GM19395 (cell line): ENCODE measurements around the gene FAM83B.
"Not testable (repeated sequence)": the region's sequence is repeated elsewhere in the genome, so short reads cannot be mapped to it uniquely, and the experiment has no call there.

Experiments used
- ATAC-seq: cut with Tn5 transposase; IDR thresholded peaks from one replicate; pipeline ENCODE4 v1.9.1; 2021; ENCODE audit warnings: mild to moderate bottlenecking, moderate library complexity; ENCODE audit not compliant: unreplicated experiment

FAM83B gene

DNA sequence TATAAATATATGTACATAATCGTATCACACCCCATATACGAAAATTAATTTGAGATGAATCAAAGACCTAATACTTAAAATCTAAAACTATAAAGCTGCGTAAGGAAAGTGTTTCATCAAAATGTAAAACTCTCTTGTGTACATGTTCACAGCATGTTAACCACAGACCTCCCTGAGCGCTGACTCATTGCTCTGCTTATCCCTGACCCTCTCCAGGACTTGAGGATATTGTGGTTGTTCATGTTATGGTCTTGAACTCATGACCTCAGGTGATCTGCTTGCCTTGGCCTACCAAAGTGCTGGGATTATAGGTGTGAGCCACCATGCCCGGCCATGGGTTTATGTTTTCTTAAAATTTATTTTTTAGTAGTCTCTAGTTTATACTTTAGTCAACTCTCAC is 14.2 kb downstream of the FAM83B start:
- ATAC-seq: no peak

DNA sequence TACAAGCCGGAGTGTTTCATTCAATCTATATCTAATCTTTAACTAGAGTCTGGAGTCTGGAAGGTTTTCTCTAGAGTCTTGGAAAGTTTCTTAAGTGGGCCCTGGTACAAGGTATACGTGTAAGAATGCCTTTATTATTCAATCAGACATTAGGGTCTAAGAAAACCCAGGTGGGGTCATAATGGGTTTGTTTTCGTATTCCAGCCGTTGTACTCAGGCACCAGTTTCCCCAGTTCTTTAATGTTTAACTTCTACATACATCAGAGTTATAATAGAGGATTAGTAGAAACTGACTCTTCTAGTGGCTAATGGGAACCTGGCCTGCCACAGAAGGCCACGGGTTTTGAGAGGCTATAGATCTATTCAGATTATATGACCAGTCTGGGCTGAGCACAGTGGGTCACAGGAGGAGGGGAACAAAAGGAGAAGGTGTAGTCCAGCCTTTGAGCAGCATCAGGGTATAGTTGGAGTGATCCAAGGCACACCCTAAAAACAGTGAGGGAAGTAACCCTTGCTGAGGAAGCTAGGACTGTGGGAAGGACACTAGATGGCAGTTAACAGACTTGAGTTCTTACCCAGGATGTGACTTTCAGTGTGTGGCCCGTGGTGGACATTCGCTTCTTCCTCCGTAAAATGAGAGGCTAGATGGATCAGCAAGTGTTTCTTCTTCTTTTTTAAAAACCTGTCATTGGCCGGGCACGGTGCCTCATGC is 15.5 kb downstream of the FAM83B start:
- no peak for ATAC-seq

DNA sequence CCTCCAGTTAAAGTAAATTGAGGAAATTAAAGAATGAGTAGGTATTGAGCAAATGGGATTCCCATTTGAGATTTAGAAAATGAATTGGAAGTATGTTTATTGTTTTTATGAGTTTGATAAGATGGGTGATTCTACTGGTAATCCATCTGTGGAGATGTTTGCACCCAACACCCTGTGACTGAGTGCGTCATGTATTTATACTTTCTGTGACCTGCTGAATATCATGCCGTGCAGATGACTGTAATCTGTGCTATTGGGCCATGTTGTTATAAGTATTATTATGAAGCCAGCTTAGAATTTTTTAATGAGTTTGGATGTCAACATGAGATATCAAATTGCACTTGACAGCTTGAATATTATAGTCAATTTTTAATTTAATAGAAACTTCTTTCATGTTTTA is 17.7 kb downstream of the FAM83B start:
- no peak for ATAC-seq

- ATAC-seq: no peak
These were observed 18.6 kb downstream of the FAM83B start for GRCh38 chr6:54865091-54865631.

DNA sequence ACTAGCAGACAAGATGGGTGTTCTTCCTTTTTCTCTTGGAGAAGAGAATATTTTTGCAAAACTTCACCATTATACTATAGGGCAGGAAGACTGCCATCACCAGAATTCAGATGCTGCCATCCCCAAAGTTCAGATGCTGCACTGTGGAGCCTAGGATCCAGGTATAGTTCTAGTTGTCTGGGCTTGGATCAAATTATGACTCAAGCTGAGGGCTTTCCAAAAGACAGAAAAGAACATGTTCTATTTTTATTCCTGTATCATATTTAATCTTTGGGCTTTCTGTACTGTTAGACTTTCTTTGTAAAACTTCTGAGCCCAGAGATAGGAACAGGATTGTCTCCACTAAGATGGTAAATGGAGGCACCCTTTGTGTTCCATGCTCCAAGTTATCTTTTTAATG is 22.0 kb downstream of the FAM83B start:
- ATAC-seq: no peak

- no peak for ATAC-seq
These were observed 27.0 kb downstream of the FAM83B start for GRCh38 chr6:54873599-54873998.

DNA sequence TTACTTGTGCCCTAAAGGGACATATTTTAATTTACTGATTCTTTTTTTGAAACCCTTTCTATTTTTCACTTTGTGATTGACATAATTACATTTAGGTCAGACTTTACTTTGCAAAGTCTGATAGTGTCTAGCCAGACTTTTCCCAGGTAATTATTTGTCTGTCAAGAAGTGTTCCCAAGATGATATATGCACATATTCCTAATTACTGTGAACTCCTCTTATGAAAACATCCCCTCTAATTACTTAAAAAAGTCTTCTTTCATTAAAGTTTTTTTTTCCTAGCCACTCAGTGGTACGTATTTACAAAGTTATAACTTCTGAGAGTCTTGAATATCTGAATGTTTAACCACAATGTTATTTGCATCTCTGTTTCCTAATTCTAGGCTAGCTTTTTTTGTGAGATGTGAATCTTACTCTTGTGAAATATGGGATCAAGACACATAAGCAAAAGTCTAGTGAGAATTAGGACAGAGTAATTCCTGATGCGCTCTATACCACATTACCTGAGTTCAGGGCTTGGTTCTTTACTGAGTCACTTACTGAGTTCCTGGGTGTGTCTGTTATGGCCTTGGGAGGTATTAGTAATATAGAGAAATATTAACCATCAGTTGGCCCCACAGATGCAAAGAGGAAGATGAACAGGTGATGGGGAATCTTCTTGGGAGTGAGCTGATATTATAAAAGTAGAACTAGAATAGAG is 27.9 kb downstream of the FAM83B start:
- ATAC-seq: no peak

- ATAC-seq: no peak
These were observed 29.0 kb downstream of the FAM83B start for GRCh38 chr6:54875539-54875938.

DNA sequence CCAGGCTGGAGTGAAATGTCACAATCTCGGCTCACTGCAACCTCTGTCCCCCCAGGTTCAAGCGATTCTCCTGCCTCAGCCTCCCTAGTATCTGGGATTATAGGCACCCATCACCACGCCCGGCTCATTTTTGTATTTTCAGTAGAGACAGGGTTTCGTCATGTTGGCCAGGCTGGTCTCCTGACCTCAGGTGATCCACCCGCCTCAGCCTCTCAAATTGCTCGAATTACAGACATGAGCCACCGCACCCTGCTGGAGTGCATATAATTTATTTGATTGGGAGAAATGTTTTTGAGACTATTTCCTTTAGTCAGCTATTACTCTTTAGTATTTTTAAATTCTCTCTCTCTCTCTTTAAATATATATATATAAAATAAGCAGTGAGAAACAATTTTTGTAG is 29.8 kb downstream of the FAM83B start:
- no peak for ATAC-seq

DNA sequence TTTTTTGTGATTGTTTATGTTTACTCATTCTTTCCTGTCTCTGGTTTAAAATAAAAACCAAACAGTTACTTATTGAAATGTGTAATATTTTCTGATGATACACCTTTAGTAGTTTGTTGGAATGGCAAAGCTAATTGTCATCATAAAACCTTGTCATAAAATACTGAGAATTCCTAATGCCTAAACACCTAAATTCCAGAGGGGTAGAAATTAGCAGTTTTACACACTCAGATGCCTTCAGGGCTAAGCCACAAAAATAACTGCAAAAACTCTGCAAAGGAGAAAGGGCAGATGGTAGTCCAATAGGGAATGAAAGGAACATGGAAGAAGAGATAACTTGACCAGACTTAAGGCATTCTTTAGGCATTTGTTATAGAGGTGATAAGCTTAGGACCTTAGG is 30.3 kb downstream of the FAM83B start:
- no peak for ATAC-seq

DNA sequence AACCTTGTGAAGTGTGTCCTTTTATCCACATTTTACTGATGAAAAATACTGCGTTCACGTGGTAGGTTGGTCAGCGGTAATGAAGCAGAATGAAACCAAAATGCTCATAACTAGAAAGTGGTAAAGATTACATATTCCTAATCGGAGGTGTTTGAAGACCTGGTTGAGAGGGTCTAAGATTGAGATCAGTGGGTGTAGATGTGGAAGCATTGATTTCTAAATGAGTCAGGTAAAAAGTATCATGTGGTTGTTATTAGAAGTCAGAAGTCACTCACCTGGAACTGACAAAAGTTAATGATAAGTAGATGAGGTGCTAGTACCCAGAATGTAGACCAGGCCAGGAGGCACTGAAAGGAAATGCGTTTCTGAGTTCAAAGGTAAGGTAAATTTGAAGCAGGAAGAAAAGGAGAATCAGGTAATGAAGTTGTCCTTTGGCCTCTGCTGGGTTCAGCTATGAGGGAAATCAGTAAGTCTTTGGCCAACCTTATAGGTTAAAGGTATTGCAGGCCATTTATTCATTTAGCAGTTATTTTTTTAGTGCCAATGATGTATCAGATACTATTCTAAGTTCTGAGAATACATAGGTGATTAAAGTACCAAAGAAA is 31.2 kb downstream of the FAM83B start:
- ATAC-seq: no peak

DNA sequence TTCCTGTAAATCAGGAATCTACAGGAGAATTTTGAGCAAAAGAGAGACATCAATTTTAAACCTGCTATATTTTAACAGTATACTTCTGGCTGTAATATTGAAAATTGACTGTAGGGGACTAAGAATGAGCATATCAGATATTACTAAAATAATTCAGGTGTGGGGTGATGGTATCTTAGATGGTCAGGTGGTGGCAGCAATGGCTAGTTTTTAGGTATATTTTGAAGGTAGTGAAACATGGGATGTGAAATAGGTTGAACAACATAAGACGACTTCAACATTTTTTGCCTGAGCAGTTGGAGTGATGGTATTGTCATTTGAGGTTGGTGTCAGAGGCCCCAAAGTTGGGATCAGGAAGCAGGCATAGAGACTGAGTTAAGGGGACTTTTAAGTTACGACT is 32.1 kb downstream of the FAM83B start:
- ATAC-seq: no peak

GRCh38 chr6:54879188-54879985 is 32.8 kb downstream of the FAM83B start:
- no peak for ATAC-seq

DNA sequence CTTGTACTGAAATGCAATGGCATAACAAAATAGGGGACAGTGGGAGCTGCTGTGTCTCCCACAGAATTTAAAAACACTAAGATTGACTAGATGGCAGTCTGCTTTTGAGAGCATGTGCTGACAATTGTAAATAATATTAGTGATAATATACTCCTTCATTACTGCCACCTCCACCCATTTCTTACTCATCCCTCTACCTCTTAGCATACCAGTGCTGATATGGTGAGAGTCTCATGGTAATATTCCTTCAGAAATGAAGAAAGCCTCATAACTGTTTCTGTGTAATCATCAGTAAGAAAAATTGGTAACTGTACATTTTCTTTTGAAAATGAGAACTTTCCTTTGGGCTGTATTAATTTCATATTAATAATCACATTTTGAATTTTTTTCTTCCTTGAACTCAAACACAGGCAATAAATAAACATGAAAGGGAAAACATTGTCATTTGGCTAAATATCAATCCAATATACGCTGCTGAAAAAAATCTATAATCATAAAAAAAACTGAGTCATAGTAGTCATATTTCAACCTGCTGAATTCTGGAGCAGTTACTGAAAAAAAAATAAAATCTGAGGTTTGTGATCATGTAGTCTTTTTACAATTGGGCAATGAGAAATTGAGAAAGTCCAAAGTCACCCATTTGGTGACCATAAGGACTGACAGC is 34.6 kb downstream of the FAM83B start:
- no peak for ATAC-seq

DNA sequence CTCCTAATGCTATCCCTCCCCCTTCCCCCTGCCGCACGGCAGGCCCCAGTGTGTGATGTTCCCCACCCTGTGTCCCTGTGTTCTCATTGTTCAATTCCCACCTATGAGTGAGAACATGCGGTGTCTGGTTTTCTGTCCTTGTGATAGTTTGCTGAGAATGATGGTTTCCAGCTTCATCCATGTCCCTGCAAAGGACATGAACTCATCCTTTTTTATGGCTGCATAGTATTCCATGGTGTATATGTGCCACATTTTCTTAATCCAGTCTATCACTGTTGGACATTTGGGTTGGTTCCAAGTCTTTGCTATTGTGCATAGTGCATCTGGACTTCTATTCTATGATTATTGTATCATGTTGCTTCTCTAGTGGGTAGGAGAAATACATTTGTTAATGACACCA is 35.3 kb downstream of the FAM83B start:
- not testable (repeated sequence) for ATAC-seq

- ATAC-seq: no peak
These were observed 40.5 kb downstream of the FAM83B start for GRCh38 chr6:54886932-54887584.

- ATAC-seq: no peak
These were observed 45.0 kb downstream of the FAM83B start for GRCh38 chr6:54891536-54891935.

DNA sequence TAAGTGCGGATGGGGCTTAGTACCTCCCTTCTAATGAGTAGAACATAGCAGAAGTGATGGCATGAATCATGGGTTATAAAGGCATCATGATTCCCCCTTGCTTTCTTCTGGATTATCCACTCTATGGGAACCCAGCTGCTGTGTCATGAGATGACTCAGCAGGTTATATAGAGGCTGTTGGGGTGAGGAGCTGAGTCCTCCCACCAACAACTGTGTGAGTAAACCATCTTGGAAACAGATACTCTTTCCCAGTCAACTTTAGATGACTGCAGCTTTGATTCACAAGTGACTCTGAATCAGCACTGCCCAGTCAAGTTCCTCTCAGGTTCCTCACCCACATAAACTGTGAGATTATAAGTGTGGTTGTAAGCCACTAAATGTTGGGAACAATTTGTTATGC is 46.3 kb downstream of the FAM83B start:
- no peak for ATAC-seq

GRCh38 chr6:54893818-54894217 is 47.2 kb downstream of the FAM83B start:
- ATAC-seq: no peak

DNA sequence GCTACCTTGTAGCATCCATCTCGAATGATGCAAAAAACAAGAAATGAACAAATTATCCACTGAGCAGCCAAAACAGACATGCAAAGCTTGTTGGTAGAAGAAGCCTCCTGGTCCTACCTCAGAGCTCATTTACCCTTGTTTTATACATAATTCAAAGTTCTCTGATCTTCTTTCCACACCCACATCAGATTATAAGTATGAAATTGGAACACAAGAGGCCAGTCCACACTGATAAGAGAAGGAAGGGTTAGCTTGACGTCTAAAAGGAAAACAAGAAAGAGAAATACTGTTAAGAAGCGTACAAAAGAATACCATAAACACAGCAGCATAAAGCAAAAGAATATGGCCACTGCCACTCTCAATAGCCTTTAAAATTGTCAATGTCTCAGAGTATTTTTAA is 49.7 kb downstream of the FAM83B start:
- no peak for ATAC-seq
